ENCODE data around the gene MEIS1. TPM values are rescaled to one million over a fixed set of nuclear protein-coding genes. Genes with fewer than 3 reads are reported as not detected.

MEIS1 gene
- total and polyA plus RNA-seq, 3 donors from 2014 or later: 10.8 to 13.8 (median 13.5) TPM

DNA sequence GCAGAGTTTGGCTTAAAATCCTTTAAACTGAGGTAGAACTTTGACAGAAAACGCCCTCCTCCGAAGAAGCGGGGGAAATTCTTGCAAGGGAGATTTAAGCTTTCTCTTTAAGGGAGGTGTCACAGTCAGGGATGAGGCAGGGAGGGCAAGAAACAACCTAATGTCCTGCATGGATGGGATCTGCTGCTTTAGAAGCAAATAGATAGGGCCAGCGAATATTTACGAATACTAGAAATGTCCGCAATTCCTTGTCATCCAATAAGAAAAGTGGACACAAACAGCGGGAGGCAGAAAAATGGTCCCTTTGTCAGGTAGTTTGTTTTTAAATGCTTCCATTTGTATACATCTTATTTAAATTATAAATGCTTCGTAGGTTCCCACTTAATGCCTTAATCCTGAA lies 12.0 kb downstream of the MEIS1 start:
- no peaks in the 10 kb centered on the region for H3K9me3 ChIP-seq
- peak overlapping the region; percentile 73 to 89 for H3K27ac ChIP-seq
- H3K4me1 ChIP-seq: peaks cover 3% of the 10 kb centered on the region
- peak overlapping the region; percentile 34 to 59 for H3K4me3 ChIP-seq
- TF ChIP-seq CTCF (IDR thresholded peaks at IDR 0.05) (no peak), POLR2A (IDR thresholded peaks at IDR 0.05) (no peak)
- no peaks in the 10 kb centered on the region for H3K27me3 ChIP-seq
- no peaks in the 10 kb centered on the region for H3K36me3 ChIP-seq (ENCODE audit: low read depth, missing control alignments)
- 47 to 48% methylated on average over 8 of the region's 8 CpGs for WGBS, 2 donors
- intact Hi-C loops (cut with DNase I; ENCODE audit: low total_unique reads): no loop called here
- DNase-seq: no peak

GRCh38 chr2:66447677-66448076 lies 12.8 kb downstream of the MEIS1 start:
- Histone ChIP-seq H3K27ac (no peak overlapping the region), H3K4me3 (no peak overlapping the region), H3K4me1 (peaks cover 3% of the 10 kb centered on the region), H3K9me3 (no peaks in the 10 kb centered on the region), H3K27me3 (no peaks in the 10 kb centered on the region), H3K36me3 (ENCODE audit: low read depth, missing control alignments) (no peaks in the 10 kb centered on the region)
- DNase-seq: no peak
- 73 to 77% methylated on average over 2 of the region's 2 CpGs for WGBS, 2 donors
- intact Hi-C loops (cut with DNase I; ENCODE audit: low total_unique reads): no loop called here
- TF ChIP-seq CTCF (IDR thresholded peaks at IDR 0.05) (no peak), POLR2A (IDR thresholded peaks at IDR 0.05) (no peak)

GRCh38 chr2:66448136-66448991 lies 13.4 kb downstream of the MEIS1 start:
- TF ChIP-seq POLR2A (IDR thresholded peaks at IDR 0.05): no peak
- no peak for TF ChIP-seq CTCF (IDR thresholded peaks at IDR 0.05)
- DNase-seq: no peak
- Histone ChIP-seq H3K36me3 (ENCODE audit: low read depth, missing control alignments) (no peaks in the 10 kb centered on the region), H3K4me1 (peaks cover 3% of the 10 kb centered on the region), H3K4me3 (no peak overlapping the region), H3K27me3 (no peaks in the 10 kb centered on the region), H3K27ac (no peak overlapping the region), H3K9me3 (no peaks in the 10 kb centered on the region)
- WGBS, 2 donors: 77 to 82% methylated on average over 3 of the region's 3 CpGs
- intact Hi-C loops (cut with DNase I; ENCODE audit: low total_unique reads): no loop called here

DNA sequence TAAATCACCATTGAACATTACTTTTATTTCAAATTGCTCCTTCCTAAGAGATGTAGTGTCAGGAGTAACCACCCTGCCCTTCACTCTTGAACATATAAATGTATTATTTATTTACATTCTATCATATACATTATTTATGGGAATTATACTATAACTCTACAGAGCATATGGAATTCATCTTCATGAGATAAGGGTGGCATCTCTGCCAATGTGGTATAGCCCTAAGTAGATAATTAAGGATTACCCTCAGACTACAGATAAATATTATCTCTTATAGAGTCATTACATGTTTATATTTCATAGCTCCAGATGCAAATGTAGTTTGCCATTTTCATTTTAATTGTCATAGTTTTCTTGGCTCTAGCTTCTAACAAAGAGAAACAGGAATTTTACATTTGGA lies 17.3 kb downstream of the MEIS1 start:
- Histone ChIP-seq H3K4me3 (no peak overlapping the region), H3K27me3 (no peaks in the 10 kb centered on the region), H3K9me3 (no peaks in the 10 kb centered on the region), H3K4me1 (no peaks in the 10 kb centered on the region), H3K27ac (no peak overlapping the region), H3K36me3 (ENCODE audit: low read depth, missing control alignments) (no peaks in the 10 kb centered on the region)
- intact Hi-C loops (cut with DNase I; ENCODE audit: low total_unique reads): no loop called here
- no peak for TF ChIP-seq CTCF (IDR thresholded peaks at IDR 0.05)
- TF ChIP-seq POLR2A (IDR thresholded peaks at IDR 0.05): no peak
- no peak for DNase-seq

GRCh38 chr2:66452917-66453316 lies 18.0 kb downstream of the MEIS1 start:
- no peaks in the 10 kb centered on the region for H3K4me1 ChIP-seq
- H3K27me3 ChIP-seq: no peaks in the 10 kb centered on the region
- no peaks in the 10 kb centered on the region for H3K9me3 ChIP-seq
- H3K4me3 ChIP-seq: no peak overlapping the region
- no peak overlapping the region for H3K27ac ChIP-seq
- no peak for TF ChIP-seq CTCF (IDR thresholded peaks at IDR 0.05)
- 92 to 96% methylated on average over 2 of the region's 2 CpGs for WGBS, 2 donors
- no peaks in the 10 kb centered on the region for H3K36me3 ChIP-seq (ENCODE audit: low read depth, missing control alignments)
- intact Hi-C loops (cut with DNase I; ENCODE audit: low total_unique reads): no loop called here
- DNase-seq: no peak

All from testis (tissue), 3 donors.